Breast epithelium (tissue), 3 donors: ENCODE measurements around the gene IQCB1.

ENCODE experiments used
- POLR2A ChIP-seq: fragments of 450-650 bp; IDR thresholded peaks from one replicate; pipeline ENCODE4 v1.6.1; 2016; ENCODE audit warnings: antibody characterized with exemption, mild to moderate bottlenecking, moderate library complexity
- POLR2AphosphoS5 ChIP-seq, 3 donors: sonication (generic); formaldehyde crosslinking; IDR thresholded peaks; one replicate each; pipeline ENCODE4 v1.6.1; 2017; ENCODE audit warnings: antibody characterized with exemption in 3 of 3
- TF ChIP-seq, protein P1 (sequence below), 3 donors: fragments of 450-650 bp; IDR thresholded peaks; one replicate each; pipeline ENCODE4 v1.5.1; 2016 to 2017; ENCODE audit warnings: antibody characterized with exemption in 3 of 3, mild to moderate bottlenecking in 3 of 3, moderate library complexity in 3 of 3

DNA sequence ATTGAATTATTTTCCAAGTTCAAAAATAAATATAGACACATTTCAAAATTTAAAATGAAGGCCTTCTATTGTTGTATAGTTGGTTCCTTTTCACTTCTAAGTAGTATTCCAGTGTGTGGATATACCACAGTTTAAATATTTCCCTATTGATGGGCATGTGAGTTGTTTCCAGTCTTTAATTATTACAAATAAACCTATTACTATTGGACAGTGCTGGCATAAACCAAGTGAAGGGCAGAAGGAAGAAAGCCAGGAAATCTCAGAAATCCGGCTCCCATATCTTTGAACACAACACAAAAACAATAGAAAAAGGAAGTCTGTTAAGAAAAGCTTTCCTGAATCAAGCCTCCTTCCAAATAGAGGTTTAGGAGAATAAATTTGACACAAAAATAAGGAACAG, 111.4 kb downstream of the IQCB1 start:
- TF ChIP-seq, protein P1, sequence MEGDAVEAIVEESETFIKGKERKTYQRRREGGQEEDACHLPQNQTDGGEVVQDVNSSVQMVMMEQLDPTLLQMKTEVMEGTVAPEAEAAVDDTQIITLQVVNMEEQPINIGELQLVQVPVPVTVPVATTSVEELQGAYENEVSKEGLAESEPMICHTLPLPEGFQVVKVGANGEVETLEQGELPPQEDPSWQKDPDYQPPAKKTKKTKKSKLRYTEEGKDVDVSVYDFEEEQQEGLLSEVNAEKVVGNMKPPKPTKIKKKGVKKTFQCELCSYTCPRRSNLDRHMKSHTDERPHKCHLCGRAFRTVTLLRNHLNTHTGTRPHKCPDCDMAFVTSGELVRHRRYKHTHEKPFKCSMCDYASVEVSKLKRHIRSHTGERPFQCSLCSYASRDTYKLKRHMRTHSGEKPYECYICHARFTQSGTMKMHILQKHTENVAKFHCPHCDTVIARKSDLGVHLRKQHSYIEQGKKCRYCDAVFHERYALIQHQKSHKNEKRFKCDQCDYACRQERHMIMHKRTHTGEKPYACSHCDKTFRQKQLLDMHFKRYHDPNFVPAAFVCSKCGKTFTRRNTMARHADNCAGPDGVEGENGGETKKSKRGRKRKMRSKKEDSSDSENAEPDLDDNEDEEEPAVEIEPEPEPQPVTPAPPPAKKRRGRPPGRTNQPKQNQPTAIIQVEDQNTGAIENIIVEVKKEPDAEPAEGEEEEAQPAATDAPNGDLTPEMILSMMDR (IDR thresholded peaks at IDR 0.05): no peak
- TF ChIP-seq POLR2A: no peak
- no peak for TF ChIP-seq POLR2AphosphoS5 (IDR thresholded peaks at IDR 0.05)
